Neural cell (in vitro differentiated cells): ENCODE data around the gene TMEM14B. TPM values are rescaled to one million over a fixed set of nuclear protein-coding genes. Genes with fewer than 3 reads are reported as not detected.

Experiments used
- H2AFZ ChIP-seq: fragments of 200-600, 300-800 bp; sonication (generic), shearing (Covaris generic); 2 replicates; pipeline ENCODE4 v1.6.0; 2014; ENCODE audit warnings: low read depth, mild to moderate bottlenecking, antibody characterized with exemption, low read length, moderate library complexity
- H3F3A ChIP-seq: fragments of 200-600 bp; shearing (Covaris generic); 2 replicates; pipeline ENCODE4 v1.6.1; 2016; ENCODE audit warnings: mild to moderate bottlenecking, moderate library complexity, mixed read lengths, antibody characterized with exemption, low read length; ENCODE audit not compliant: insufficient read depth, poor library complexity, severe bottlenecking
- H3K27ac ChIP-seq: fragments of 200-600, 300-800 bp; sonication (generic), shearing (Covaris generic); 2 replicates; pipeline ENCODE4 v1.5.1; 2014; ENCODE audit warnings: mild to moderate bottlenecking, low read length, moderate library complexity
- H3K27me3 ChIP-seq: fragments of 300-800, 200-600 bp; sonication (generic), shearing (Covaris generic); 2 replicates; pipeline ENCODE4 v1.6.0; 2014; ENCODE audit warnings: mild to moderate bottlenecking, low read depth, low read length, moderate library complexity; ENCODE audit not compliant: insufficient read depth
- H3K36me3 ChIP-seq: fragments of 300-800, 200-600 bp; sonication (generic), shearing (Covaris generic); 2 replicates; pipeline ENCODE4 v1.5.1; 2014; ENCODE audit warnings: mild to moderate bottlenecking, antibody characterized with exemption, low read length, moderate library complexity; ENCODE audit not compliant: insufficient read depth
- H3K4me2 ChIP-seq: fragments of 300-800, 200-600 bp; sonication (generic), shearing (Covaris generic); 2 replicates; pipeline ENCODE4 v1.6.0; 2014; ENCODE audit warnings: mild to moderate bottlenecking, low read length
- H3K4me3 ChIP-seq: fragments of 300-800, 200-600 bp; sonication (generic), shearing (Covaris generic); 2 replicates; pipeline ENCODE4 v1.5.1; 2014; ENCODE audit warnings: mild to moderate bottlenecking, low read length, moderate library complexity
- H3K79me2 ChIP-seq: fragments of 200-600 bp; shearing (Covaris generic); replicated peaks from 2 replicates; pipeline ENCODE4 v1.6.0; 2014; ENCODE audit warnings: mild to moderate bottlenecking, low read length, moderate library complexity; ENCODE audit not compliant: insufficient read depth
- H3K9ac ChIP-seq: fragments of 300-800, 200-600 bp; sonication (generic), shearing (Covaris generic); 2 replicates; pipeline ENCODE4 v1.6.1; 2016; ENCODE audit warnings: mild to moderate bottlenecking, low read length, mixed read lengths
- H3K9me2 ChIP-seq: fragments of 200-600 bp; shearing (Covaris generic); 2 replicates; pipeline ENCODE4 v1.6.1; 2016; ENCODE audit warnings: mild to moderate bottlenecking, low read length, mixed read lengths; ENCODE audit not compliant: insufficient read depth
- H3K9me3 ChIP-seq: fragments of 200-600, 300-800 bp; sonication (generic), shearing (Covaris generic); 2 replicates; pipeline ENCODE4 v1.6.1; 2016; ENCODE audit warnings: mild to moderate bottlenecking, mixed run types, low read length, moderate library complexity, mixed read lengths
- H4K20me1 ChIP-seq: fragments of 200-600 bp; shearing (Covaris generic); 2 replicates; pipeline ENCODE4 v1.6.1; 2016; ENCODE audit warnings: mild to moderate bottlenecking, mixed run types; ENCODE audit not compliant: insufficient read depth
- EZH2 ChIP-seq: fragments of 200-600, 300-800 bp; shearing (Covaris generic), sonication (generic); IDR thresholded peaks from 2 replicates; pipeline ENCODE4 v1.6.1; 2014; ENCODE audit warnings: antibody characterized with exemption, low read length, borderline replicate concordance, mild to moderate bottlenecking; ENCODE audit not compliant: insufficient read depth, poor library complexity, severe bottlenecking
- RAD21 ChIP-seq: fragments of 450-650 bp; conservative IDR thresholded peaks from 2 replicates; pipeline ENCODE4 v1.6.1; 2014; ENCODE audit warnings: antibody characterized with exemption, mild to moderate bottlenecking, moderate library complexity
- SMC3 ChIP-seq: fragments of 450-650 bp; conservative IDR thresholded peaks from 2 replicates; pipeline ENCODE4 v1.6.1; 2014; ENCODE audit warnings: antibody characterized with exemption, mild to moderate bottlenecking, moderate library complexity; ENCODE audit not compliant: poor library complexity
- polyA plus RNA-seq: library from polyadenylated mRNA; depleted of rRNA; stranded (reverse); fragments of >200 nt; gene quantifications from 2 replicates; pipeline ENCODE4 v1.2.3, GENCODE V29; 2014
- small RNA-seq, 3 experiments: library from RNA; depleted of rRNA; stranded (forward); fragments of <200 nt; gene quantifications; one replicate each; pipeline ENCODE3, GENCODE V24; 2012
- TF ChIP-seq, protein P1 (sequence below): fragments of 450-650 bp; IDR thresholded peaks from 2 replicates; pipeline ENCODE4 v1.5.1; 2014; ENCODE audit warnings: antibody characterized with exemption, mild to moderate bottlenecking, moderate library complexity; ENCODE audit not compliant: poor library complexity, severe bottlenecking

TMEM14B gene
- polyA plus RNA-seq, 1 donor from 2014 or later: 182 TPM

DNA sequence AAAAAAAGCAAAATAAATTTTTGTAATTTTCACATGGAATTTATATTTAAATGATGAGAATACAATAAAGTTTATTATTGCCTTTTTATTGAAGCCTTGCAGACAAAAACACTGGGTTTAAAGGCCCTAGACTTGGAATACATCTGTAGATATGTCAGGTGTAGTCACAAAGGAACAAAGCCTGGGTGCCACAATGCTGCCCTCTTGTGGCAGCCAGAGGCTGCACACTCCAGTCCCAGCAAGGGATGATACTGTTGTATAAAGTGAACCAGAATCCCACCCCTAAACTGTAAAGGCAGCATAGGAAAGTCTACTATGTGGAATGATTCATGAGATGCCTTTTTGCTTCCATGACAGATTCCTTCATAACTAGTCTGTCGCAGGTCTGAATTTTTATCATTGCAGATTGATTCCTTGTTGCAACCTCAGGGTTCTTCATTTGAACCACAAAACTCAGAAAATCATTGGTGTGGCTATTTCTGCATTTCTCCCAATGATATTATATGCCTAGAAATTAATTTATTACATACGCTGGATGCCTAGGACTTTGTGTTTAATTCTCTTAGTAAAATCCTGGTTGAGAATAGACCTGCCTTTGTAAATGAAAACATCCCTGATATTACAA lies 53.7 kb downstream of the TMEM14B start:
- peak overlapping the region; percentile 62 for H2AFZ ChIP-seq

More for the DNA sequence above, 53.7 kb downstream of the TMEM14B start:
- H3K4me2 ChIP-seq: no peak overlapping the region
- TF ChIP-seq EZH2: no peak
- peak; percentile 83 for TF ChIP-seq SMC3
- TF ChIP-seq RAD21: peak; percentile 81
- TF ChIP-seq, protein P1, sequence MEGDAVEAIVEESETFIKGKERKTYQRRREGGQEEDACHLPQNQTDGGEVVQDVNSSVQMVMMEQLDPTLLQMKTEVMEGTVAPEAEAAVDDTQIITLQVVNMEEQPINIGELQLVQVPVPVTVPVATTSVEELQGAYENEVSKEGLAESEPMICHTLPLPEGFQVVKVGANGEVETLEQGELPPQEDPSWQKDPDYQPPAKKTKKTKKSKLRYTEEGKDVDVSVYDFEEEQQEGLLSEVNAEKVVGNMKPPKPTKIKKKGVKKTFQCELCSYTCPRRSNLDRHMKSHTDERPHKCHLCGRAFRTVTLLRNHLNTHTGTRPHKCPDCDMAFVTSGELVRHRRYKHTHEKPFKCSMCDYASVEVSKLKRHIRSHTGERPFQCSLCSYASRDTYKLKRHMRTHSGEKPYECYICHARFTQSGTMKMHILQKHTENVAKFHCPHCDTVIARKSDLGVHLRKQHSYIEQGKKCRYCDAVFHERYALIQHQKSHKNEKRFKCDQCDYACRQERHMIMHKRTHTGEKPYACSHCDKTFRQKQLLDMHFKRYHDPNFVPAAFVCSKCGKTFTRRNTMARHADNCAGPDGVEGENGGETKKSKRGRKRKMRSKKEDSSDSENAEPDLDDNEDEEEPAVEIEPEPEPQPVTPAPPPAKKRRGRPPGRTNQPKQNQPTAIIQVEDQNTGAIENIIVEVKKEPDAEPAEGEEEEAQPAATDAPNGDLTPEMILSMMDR: peak; percentile 95
- no peak overlapping the region for H3K4me3 ChIP-seq
- no peak overlapping the region for H3K9ac ChIP-seq
- H3K79me2 ChIP-seq: no peaks in the 10 kb centered on the region
- no peaks in the 10 kb centered on the region for H3F3A ChIP-seq
- no peaks in the 10 kb centered on the region for H4K20me1 ChIP-seq
- no peaks in the 10 kb centered on the region for H3K36me3 ChIP-seq
- no peaks in the 10 kb centered on the region for H3K9me3 ChIP-seq
- H3K9me2 ChIP-seq: no peaks in the 10 kb centered on the region
- H3K27ac ChIP-seq: peak overlapping the region; percentile 24
- no peaks in the 10 kb centered on the region for H3K27me3 ChIP-seq

Small RNA genes within 50 kb of the gene (small RNA-seq; reads per million reads assigned to genes)
- gene RNA5SP203: 0 reads per million in 3 experiments

Other genes starting within 250 kb of the TMEM14B start
- 9.4 and 16.3 TPM in 2 replicates for gene GCNT2, start 226.5 kb upstream of the TMEM14B start, polyA plus RNA-seq
- gene C6orf52, start 53.2 kb upstream of the TMEM14B start, polyA plus RNA-seq: 5.7 and 9.4 TPM in 2 replicates
- 30.4 and 33.1 TPM in 2 replicates for gene PAK1IP1, start 52.8 kb upstream of the TMEM14B start, polyA plus RNA-seq
- gene TMEM14C, start 24.7 kb upstream of the TMEM14B start, polyA plus RNA-seq: 106 and 124 TPM in 2 replicates
- gene MAK, start 90.7 kb downstream of the TMEM14B start, polyA plus RNA-seq: not detected in 2 replicates
- gene GCM2, start 134.2 kb downstream of the TMEM14B start, polyA plus RNA-seq: not detected in 2 replicates
- 9.2 and 9.4 TPM in 2 replicates for gene SYCP2L, start 139.2 kb downstream of the TMEM14B start, polyA plus RNA-seq